Stimulated activated naive CD8-positive, alpha-beta T cell treated with anti-CD3 and anti-CD28 coated beads, Interleukin-15, amount 100 ng/mL, for 72 hours (primary cell): ENCODE measurements around the gene DENND1B.

Source experiments
- ATAC-seq: fragments of 150-1000 bp; cut with Tn5 transposase; 2 replicates; pipeline ENCODE4 v1.10.0; 2021; ENCODE audit warnings: mild to moderate bottlenecking, moderate library complexity
- DNase-seq, 2 donors: peaks; one replicate each; pipeline ENCODE4 v3.0.0; 2021 to 2022
- H3K27ac Mint-ChIP-seq, 2 donors: one replicate each; pipeline ENCODE4 v1.8.0; 2022; ENCODE audit warnings: mild to moderate bottlenecking in 2 of 2, mixed read lengths in 2 of 2, moderate library complexity in 2 of 2
- H3K27me3 Mint-ChIP-seq: one replicate; pipeline ENCODE4 v1.8.0; 2022; ENCODE audit warnings: mixed read lengths
- H3K4me1 Mint-ChIP-seq: one replicate; pipeline ENCODE4 v1.8.0; 2022; ENCODE audit warnings: mild to moderate bottlenecking, mixed read lengths
- H3K4me3 Mint-ChIP-seq, 2 donors: one replicate each; pipeline ENCODE4 v1.8.0; 2022; ENCODE audit warnings: mild to moderate bottlenecking in 2 of 2, mixed read lengths in 2 of 2, moderate library complexity in 1 of 2
- H3K9me3 Mint-ChIP-seq, 2 donors: one replicate each; pipeline ENCODE4 v1.8.0; 2022; ENCODE audit warnings: mixed read lengths in 2 of 2

The DENND1B gene

GRCh38 chr1:197797010-197797409 is 21.7 kb upstream of the DENND1B start:
- DNase-seq (no peak), ATAC-seq (no peak)
- no peak overlapping the region for H3K27ac Mint-ChIP-seq
- H3K9me3 Mint-ChIP-seq, result peaks cover 19 to 49% of the 10 kb centered on the region in 2 donors
- no peaks in the 10 kb centered on the region for H3K27me3 Mint-ChIP-seq
- H3K4me1 Mint-ChIP-seq, result no peaks in the 10 kb centered on the region
- H3K4me3 Mint-ChIP-seq, result no peak overlapping the region

DNA sequence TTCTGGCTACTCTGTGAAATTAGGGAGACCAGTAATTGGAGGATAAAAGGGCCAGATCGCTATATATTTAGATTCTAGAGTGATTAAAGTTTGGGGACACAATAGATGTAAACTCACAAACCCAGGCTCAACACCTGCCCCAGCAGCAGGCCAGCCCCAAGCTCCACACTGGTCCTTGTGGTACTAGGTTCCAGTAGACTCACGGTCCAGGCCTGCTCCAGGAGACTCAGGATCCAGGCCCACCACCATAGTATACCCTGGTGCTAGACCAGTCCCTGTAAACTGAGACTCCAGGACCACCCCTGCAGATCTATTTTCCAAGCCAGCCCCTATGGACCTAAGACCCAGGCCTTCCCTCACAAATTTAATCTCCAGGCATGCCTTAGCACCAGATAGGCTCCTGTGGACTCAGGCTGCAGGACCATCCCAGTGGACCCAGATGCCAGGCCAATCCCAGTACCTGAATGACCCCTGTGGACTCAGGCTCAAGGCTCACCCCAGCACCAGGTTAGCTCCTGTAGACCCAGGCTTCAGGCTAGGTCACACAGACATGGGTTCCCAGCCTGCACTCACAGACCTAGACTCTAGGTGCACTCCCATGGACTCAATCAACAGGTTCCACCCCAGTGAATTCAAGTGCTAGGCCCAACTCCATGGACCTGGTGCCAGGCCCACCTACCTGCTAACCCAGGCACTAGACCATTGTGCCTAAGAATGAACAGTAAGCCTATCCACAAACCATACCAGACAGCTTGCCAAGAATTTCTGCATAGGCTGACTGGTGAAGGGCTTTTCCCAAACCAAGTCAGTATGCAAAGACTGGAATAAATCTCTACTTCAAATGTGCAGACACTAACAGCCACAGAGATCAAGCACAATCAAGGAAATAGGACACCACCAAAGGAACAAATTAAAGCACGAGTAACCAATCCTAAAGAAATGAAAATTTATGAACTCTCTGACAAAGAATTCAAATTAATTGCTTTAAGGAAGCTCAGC is 13.8 kb upstream of the DENND1B start:
- H3K4me3 Mint-ChIP-seq, result no peak overlapping the region
- H3K27ac Mint-ChIP-seq, result peak overlapping the region in 1 of 2 donors; percentile 80
- DNase-seq (no peak), ATAC-seq (peak; percentile 28)
- no peaks in the 10 kb centered on the region for H3K27me3 Mint-ChIP-seq
- no peaks in the 10 kb centered on the region for H3K4me1 Mint-ChIP-seq
- no peaks in the 10 kb centered on the region for H3K9me3 Mint-ChIP-seq

DNA sequence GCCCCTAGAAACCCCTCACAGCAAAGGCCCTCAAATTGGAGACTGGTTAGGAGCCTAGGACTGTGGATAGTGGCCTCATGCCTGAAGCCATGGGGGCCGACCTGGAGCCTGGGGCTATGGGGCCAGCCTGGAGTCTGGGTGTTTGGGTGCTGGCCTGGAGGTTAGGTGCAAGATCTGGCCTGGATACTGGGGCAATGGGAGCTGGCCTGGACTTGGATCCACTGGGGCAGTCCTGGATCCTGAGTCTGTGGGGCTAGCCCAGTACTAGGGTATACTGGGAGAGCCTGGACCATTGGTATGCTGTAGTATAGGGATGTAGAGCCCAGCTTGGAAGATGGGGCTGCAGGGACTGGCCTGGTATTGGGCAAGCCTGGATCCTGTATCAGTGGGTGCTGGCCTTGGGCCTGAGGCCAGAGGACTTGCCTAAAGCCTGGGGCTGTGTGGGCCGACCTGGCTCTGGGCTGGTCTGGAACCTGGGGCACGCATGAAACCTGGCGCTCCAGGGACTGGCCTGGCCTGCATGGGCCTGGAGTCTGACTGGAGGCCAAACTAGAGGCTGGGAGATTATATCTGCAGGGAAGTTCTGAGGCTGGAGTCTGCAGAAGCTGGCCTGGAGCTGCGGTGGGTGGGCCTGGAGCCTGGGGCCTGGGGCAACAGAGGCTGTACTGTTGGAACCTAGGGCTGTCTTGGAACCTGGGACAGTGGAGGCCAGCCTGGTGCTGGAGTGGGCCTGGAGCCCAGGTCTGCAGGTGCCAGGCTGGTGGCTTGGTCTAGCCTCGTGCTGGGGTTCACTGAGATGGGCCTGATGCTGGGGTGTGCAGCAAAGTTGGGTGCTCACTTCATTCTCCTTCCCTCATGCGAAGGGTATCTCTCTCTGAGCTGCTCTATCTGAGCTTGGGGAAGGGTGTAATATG is 12.6 kb upstream of the DENND1B start:
- H3K27me3 Mint-ChIP-seq, result no peaks in the 10 kb centered on the region
- no peaks in the 10 kb centered on the region for H3K4me1 Mint-ChIP-seq
- no peak for DNase-seq
- peak; percentile 48 for ATAC-seq
- no peak overlapping the region for H3K4me3 Mint-ChIP-seq
- no peak overlapping the region for H3K27ac Mint-ChIP-seq
- H3K9me3 Mint-ChIP-seq, result no peaks in the 10 kb centered on the region

- ATAC-seq (no peak), DNase-seq (no peak)
- Mint-ChIP-seq H3K27me3 (no peaks in the 10 kb centered on the region), H3K4me1 (no peaks in the 10 kb centered on the region), H3K9me3 (no peaks in the 10 kb centered on the region), H3K4me3 (no peak overlapping the region), H3K27ac (no peak overlapping the region)
These were observed 11.8 kb upstream of the DENND1B start for GRCh38 chr1:197787056-197787455.

GRCh38 chr1:197786280-197786679 is 11.0 kb upstream of the DENND1B start:
- ATAC-seq, result no peak
- Mint-ChIP-seq H3K4me1 (no peaks in the 10 kb centered on the region), H3K4me3 (no peak overlapping the region), H3K27me3 (no peaks in the 10 kb centered on the region), H3K9me3 (no peaks in the 10 kb centered on the region), H3K27ac (no peak overlapping the region)
- DNase-seq, result no peak

DNA sequence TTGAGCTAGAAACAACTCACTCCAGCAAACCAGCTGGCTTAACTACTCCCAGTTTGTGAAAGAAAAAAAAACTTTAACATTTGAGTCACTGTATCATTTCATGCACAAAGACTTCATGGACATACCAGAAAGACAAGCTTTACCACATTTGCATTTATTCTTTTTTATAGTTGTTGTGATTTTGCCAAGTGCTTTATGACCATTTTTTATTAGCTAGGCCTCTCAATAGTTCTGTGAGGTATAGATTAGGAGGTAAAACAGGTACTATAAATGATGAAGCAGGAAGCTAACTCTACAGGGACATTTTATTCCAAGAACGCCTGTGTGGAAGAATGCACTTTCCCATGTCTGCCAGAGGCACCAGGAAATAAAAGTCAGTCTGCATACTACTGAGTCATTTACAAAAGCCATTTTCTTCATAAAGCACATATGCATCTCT is 8.2 kb upstream of the DENND1B start:
- H3K4me3 Mint-ChIP-seq, result no peak overlapping the region
- no peak for DNase-seq
- peaks cover 0 to 5% of the 10 kb centered on the region in 2 donors for H3K9me3 Mint-ChIP-seq
- no peak for ATAC-seq
- H3K27me3 Mint-ChIP-seq, result no peaks in the 10 kb centered on the region
- peaks cover 10% of the 10 kb centered on the region for H3K4me1 Mint-ChIP-seq
- no peak overlapping the region for H3K27ac Mint-ChIP-seq

GRCh38 chr1:197782722-197783360 is 7.6 kb upstream of the DENND1B start:
- DNase-seq (no peak), ATAC-seq (no peak)
- no peak overlapping the region for H3K4me3 Mint-ChIP-seq
- H3K9me3 Mint-ChIP-seq, result peaks cover 0 to 5% of the 10 kb centered on the region in 2 donors
- no peak overlapping the region for H3K27ac Mint-ChIP-seq
- no peaks in the 10 kb centered on the region for H3K27me3 Mint-ChIP-seq
- H3K4me1 Mint-ChIP-seq, result peaks cover 16% of the 10 kb centered on the region

GRCh38 chr1:197781968-197782721 is 6.9 kb upstream of the DENND1B start:
- H3K4me3 Mint-ChIP-seq, result no peak overlapping the region
- peaks cover 23% of the 10 kb centered on the region for H3K4me1 Mint-ChIP-seq
- DNase-seq (no peak), ATAC-seq (no peak)
- no peak overlapping the region for H3K27ac Mint-ChIP-seq
- H3K27me3 Mint-ChIP-seq, result no peaks in the 10 kb centered on the region
- H3K9me3 Mint-ChIP-seq, result peaks cover 0 to 5% of the 10 kb centered on the region in 2 donors

- H3K27me3 Mint-ChIP-seq, result no peaks in the 10 kb centered on the region
- no peak for DNase-seq
- H3K4me1 Mint-ChIP-seq, result peaks cover 41% of the 10 kb centered on the region
- no peak overlapping the region for H3K4me3 Mint-ChIP-seq
- no peak for ATAC-seq
- no peak overlapping the region for H3K27ac Mint-ChIP-seq
- H3K9me3 Mint-ChIP-seq, result peaks cover 0 to 5% of the 10 kb centered on the region in 2 donors
These were observed 4.6 kb upstream of the DENND1B start for GRCh38 chr1:197779921-197780320.

DNA sequence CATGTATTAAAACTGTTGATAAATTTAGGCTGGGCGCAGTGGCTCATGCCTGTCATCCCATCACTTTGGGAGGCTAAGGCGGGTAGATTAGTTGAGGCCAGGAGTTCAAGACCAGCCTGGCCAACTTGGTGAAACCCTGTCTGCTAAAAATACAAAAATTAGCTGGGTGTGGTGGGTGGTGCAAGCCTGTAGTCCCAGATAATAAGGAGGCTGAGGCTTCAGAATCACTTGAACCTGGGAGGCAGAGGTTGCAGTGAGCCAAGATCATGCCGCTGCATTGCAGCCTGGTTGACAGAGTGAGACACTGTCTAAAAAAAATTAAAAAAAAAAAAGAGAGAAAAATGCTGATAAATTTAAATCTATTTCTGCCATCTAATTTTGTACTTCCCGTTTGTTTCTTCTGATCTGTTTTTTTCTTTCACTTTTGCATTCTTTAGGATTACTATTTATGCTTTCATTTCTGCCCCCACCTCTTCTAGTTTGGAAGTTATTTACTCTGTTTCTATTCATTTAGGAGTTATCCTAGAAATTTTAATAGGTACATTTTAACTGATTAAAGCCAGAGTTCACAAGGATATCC is 3.2 kb upstream of the DENND1B start:
- H3K27ac Mint-ChIP-seq, result peak overlapping the region; percentile 54 to 93
- no peak for ATAC-seq
- no peak for DNase-seq
- H3K27me3 Mint-ChIP-seq, result no peaks in the 10 kb centered on the region
- peaks cover 46% of the 10 kb centered on the region for H3K4me1 Mint-ChIP-seq
- H3K4me3 Mint-ChIP-seq, result peak overlapping the region; percentile 71 to 78
- H3K9me3 Mint-ChIP-seq, result peaks cover 0 to 5% of the 10 kb centered on the region in 2 donors

- Mint-ChIP-seq H3K27ac (peak overlapping the region; percentile 97 to 99), H3K4me3 (peak overlapping the region; percentile 80 to 82), H3K9me3 (peaks cover 0 to 5% of the 10 kb centered on the region in 2 donors), H3K4me1 (peaks cover 65% of the 10 kb centered on the region), H3K27me3 (no peaks in the 10 kb centered on the region)
- peak; percentile 20 to 52 for DNase-seq
- ATAC-seq, result peak; percentile 71
These were observed 1.2 kb upstream of the DENND1B start for GRCh38 chr1:197776351-197777105.

DNA sequence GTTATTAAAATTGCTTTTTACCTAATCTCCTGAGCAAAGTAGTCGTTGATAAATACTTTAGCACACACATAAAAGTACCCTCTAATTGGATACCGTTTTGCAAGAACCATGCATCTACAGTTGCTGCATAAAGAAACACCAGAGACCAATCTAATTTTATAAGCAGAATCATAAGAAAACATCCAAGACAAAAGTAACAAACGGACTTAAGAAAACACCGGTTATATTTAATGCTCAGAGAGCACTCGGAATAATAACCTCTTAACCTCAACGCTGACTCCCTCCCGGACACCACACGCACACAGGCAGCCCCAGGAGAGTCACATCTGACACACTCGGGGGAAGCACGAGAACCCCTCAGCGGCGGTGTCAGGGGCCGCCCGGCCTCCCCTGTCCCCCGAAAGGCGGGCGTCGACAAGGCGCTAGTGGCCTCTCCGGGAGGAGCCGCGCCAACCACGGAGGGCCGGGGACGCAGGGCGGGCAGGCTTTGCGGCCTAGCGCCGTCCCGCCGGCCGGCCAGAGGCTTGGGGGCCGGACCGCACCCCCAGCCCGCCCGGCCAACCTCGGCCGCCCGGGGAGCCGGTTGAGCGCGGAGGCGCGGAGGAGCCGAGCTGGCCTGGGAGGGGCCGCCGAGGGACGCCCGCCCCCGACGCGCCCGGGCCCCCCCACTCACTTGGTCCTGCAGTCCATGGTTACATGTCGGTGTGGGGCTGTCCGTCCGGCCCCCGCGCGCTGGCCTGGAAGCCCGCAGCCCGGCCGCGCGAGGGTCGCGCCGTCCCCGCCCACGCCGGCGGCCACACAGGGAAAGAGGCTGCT is 606 bp downstream of the DENND1B start:
- peak; percentile 70 for ATAC-seq
- peaks cover 0 to 5% of the 10 kb centered on the region in 2 donors for H3K9me3 Mint-ChIP-seq

DNA sequence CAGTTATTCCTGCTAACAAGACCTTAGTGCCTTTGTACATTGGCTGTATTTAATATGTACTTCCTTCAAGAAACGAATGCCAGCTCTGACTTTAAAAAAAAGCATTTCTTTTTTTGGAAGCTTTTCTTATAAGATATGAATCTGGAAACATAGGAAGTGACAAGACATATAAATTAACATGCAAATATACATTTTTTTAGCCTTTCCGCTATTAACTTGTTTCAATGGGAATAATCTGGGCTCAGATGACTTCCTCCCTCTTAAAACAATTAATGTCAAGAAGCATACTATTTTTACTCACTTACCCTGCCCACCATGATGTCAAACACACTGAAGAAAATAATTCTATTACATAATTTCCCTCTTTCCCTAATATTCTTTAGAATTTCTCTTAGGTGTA is 1.4 kb downstream of the DENND1B start:
- H3K27me3 Mint-ChIP-seq, result no peaks in the 10 kb centered on the region
- H3K4me3 Mint-ChIP-seq, result peak overlapping the region; percentile 86 to 88
- no peak for DNase-seq
- peak overlapping the region in 1 of 2 donors; percentile 95 for H3K27ac Mint-ChIP-seq
- H3K4me1 Mint-ChIP-seq, result peaks cover 69% of the 10 kb centered on the region
- H3K9me3 Mint-ChIP-seq, result no peaks in the 10 kb centered on the region
- ATAC-seq, result no peak

More for the DNA sequence above, 606 bp downstream of the DENND1B start:
- H3K27me3 Mint-ChIP-seq, result no peaks in the 10 kb centered on the region
- peak; percentile 72 to 76 for DNase-seq
- peak overlapping the region; percentile 86 to 88 for H3K4me3 Mint-ChIP-seq
- H3K4me1 Mint-ChIP-seq, result peaks cover 67% of the 10 kb centered on the region
- peak overlapping the region; percentile 91 to 95 for H3K27ac Mint-ChIP-seq
